ENCODE data around the gene ITGAD.
A peak's percentile ranks its signal among the peaks of the same experiment; 100 is the strongest.

The ITGAD gene

GRCh38 chr16:31458844-31459686 is 65.9 kb downstream of the ITGAD start, which contains the start of gene ARMC5:
Gene ARMC5 (plus strand): TSS chr16:31459501. CDS start chr16:31459525, 24 bp downstream.
- peaks cover 19% of the 10 kb centered on the region; the same call in 1 of the 2 replicates for H3K36me3 ChIP-seq (ENCODE audit: insufficient read depth, low read length)
- H3K79me2 ChIP-seq (ENCODE audit: insufficient read depth, low read length): peaks cover 59% of the 10 kb centered on the region
- peak within 1 kb of the TSS; percentile 94 for H3K4me3 ChIP-seq (ENCODE audit: low read length, poor library complexity, severe bottlenecking)
- peak; percentile 65 for TF ChIP-seq CTCF (conservative IDR thresholded peaks at IDR 0.05; ENCODE audit: low read length)
- no peak for TF ChIP-seq EZH2phosphoT487 (IDR thresholded peaks at IDR 0.05; ENCODE audit: borderline replicate concordance)
- no peaks in the 10 kb centered on the region for H3K9me3 ChIP-seq (ENCODE audit: insufficient read depth, low read depth, low read length)
- peaks cover 6% of the 10 kb centered on the region for H3F3A ChIP-seq (ENCODE audit: low read depth)
- H3K27me3 ChIP-seq (ENCODE audit: insufficient read depth, low read length, poor library complexity, severe bottlenecking): no peaks in the 10 kb centered on the region
- peak within 1 kb of the TSS; percentile 70 for H2AFZ ChIP-seq (ENCODE audit: low read length)
- H3K9ac ChIP-seq (ENCODE audit: low read depth, low read length, poor library complexity, severe bottlenecking): peak within 1 kb of the TSS; percentile 94
- peak within 1 kb of the TSS; percentile 99 for H3K4me2 ChIP-seq (ENCODE audit: low read depth, low read length, poor library complexity, severe bottlenecking)
- H3K4me1 ChIP-seq (ENCODE audit: insufficient read depth, low read length, poor library complexity, severe bottlenecking): peaks cover 42% of the 10 kb centered on the region
- H3K9me2 ChIP-seq (replicated peaks; ENCODE audit: low read depth, low read length): no peaks in the 10 kb centered on the region
- H4K20me1 ChIP-seq (ENCODE audit: insufficient read depth, low read length, poor library complexity, severe bottlenecking): peaks cover 43% of the 10 kb centered on the region

DNA sequence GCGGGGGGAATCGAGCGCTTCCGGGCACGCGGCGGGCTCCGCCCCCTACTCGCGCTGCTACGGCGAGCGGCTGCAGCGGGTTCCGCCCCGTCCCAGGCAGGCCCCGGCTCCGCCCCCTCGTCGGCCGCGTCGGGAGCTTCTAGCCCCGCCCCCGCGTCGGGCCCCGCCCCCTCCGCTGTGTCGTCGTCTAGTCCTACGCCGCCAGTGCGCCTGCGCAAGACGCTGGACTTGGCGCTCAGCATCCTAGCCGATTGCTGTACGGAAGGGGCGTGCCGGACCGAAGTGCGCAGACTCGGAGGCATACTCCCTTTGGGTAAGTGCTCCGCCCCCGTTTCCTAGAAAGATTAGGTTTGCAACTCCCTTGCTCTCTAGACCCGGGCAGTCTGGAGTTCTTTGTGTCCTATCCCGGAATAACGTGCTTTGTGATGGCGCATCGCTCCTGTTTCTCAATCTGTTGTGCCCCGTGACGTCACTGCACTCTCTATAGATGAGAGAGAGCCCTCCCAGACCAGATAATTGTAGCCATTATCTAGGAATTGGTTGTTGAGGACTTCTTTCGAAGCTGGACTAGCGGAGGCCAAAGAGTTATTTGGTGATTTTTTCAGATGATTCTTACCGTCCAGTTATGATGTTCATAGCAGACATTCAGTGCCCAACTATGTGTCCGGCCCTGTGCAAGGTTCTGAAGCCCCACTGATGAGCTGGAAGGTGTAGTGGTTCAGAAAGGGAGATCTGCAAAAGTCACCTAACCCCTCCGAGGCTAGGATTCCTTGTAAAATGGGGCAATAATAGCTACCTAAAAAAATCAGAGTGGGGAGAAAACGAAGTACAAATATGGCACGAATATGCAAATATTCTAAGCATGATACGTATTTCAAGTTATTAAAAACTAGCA is 66.8 kb downstream of the ITGAD start:
- peaks cover 6% of the 10 kb centered on the region for H3F3A ChIP-seq (ENCODE audit: low read depth)
- H3K9me3 ChIP-seq (ENCODE audit: insufficient read depth, low read depth, low read length): no peaks in the 10 kb centered on the region
- TF ChIP-seq CTCF (conservative IDR thresholded peaks at IDR 0.05; ENCODE audit: low read length): no peak
- no peak for TF ChIP-seq EZH2phosphoT487 (IDR thresholded peaks at IDR 0.05; ENCODE audit: borderline replicate concordance)
- peaks cover 66% of the 10 kb centered on the region for H3K79me2 ChIP-seq (ENCODE audit: insufficient read depth, low read length)
- peak overlapping the region; percentile 94 for H3K9ac ChIP-seq (ENCODE audit: low read depth, low read length, poor library complexity, severe bottlenecking)
- no peaks in the 10 kb centered on the region for H3K9me2 ChIP-seq (replicated peaks; ENCODE audit: low read depth, low read length)
- H4K20me1 ChIP-seq (ENCODE audit: insufficient read depth, low read length, poor library complexity, severe bottlenecking): peaks cover 43% of the 10 kb centered on the region
- peak overlapping the region; percentile 94 for H3K4me3 ChIP-seq (ENCODE audit: low read length, poor library complexity, severe bottlenecking)
- H3K4me2 ChIP-seq (ENCODE audit: low read depth, low read length, poor library complexity, severe bottlenecking): peak overlapping the region; percentile 99
- H2AFZ ChIP-seq (ENCODE audit: low read length): peak overlapping the region; percentile 70
- no peaks in the 10 kb centered on the region for H3K27me3 ChIP-seq (ENCODE audit: insufficient read depth, low read length, poor library complexity, severe bottlenecking)
- H3K36me3 ChIP-seq (ENCODE audit: insufficient read depth, low read length): peaks cover 27% of the 10 kb centered on the region; the same call in 1 of the 2 replicates
- peaks cover 42% of the 10 kb centered on the region for H3K4me1 ChIP-seq (ENCODE audit: insufficient read depth, low read length, poor library complexity, severe bottlenecking)

- H3K9me3 ChIP-seq (ENCODE audit: insufficient read depth, low read depth, low read length): no peaks in the 10 kb centered on the region
- TF ChIP-seq CTCF (conservative IDR thresholded peaks at IDR 0.05; ENCODE audit: low read length) (peak; percentile 70), EZH2phosphoT487 (IDR thresholded peaks at IDR 0.05; ENCODE audit: borderline replicate concordance) (no peak)
- H3K9ac ChIP-seq (ENCODE audit: low read depth, low read length, poor library complexity, severe bottlenecking): peak overlapping the region; percentile 65
- no peaks in the 10 kb centered on the region for H3K9me2 ChIP-seq (replicated peaks; ENCODE audit: low read depth, low read length)
- no peaks in the 10 kb centered on the region for H3K27me3 ChIP-seq (ENCODE audit: insufficient read depth, low read length, poor library complexity, severe bottlenecking)
- peaks cover 62% of the 10 kb centered on the region for H3K79me2 ChIP-seq (ENCODE audit: insufficient read depth, low read length)
- no peak overlapping the region for H2AFZ ChIP-seq (ENCODE audit: low read length)
- H3F3A ChIP-seq (ENCODE audit: low read depth): peaks cover 6% of the 10 kb centered on the region
- H3K4me1 ChIP-seq (ENCODE audit: insufficient read depth, low read length, poor library complexity, severe bottlenecking): peaks cover 35% of the 10 kb centered on the region
- H4K20me1 ChIP-seq (ENCODE audit: insufficient read depth, low read length, poor library complexity, severe bottlenecking): peaks cover 39% of the 10 kb centered on the region
- H3K4me2 ChIP-seq (ENCODE audit: low read depth, low read length, poor library complexity, severe bottlenecking): peak overlapping the region; percentile 99
- peaks cover 31% of the 10 kb centered on the region; the same call in 1 of the 2 replicates for H3K36me3 ChIP-seq (ENCODE audit: insufficient read depth, low read length)
- peak overlapping the region; percentile 94 for H3K4me3 ChIP-seq (ENCODE audit: low read length, poor library complexity, severe bottlenecking)
These were observed 67.5 kb downstream of the ITGAD start for GRCh38 chr16:31460582-31461002.

Data from Loucy (cell line).